A673 (cell line): ENCODE data around the gene APC2.

Experiments
- EZH2 ChIP-seq: fragments of 200-600 bp; sonication (generic); IDR thresholded peaks from 2 replicates; pipeline ENCODE4 v1.6.1; 2017; ENCODE audit warnings: borderline replicate concordance, low read depth, mild to moderate bottlenecking, mixed read lengths, antibody characterized with exemption, low read length; ENCODE audit not compliant: poor library complexity, severe bottlenecking
- TF ChIP-seq, protein P1 (sequence below): fragments of 300-800, 200-600 bp; sonication (generic); conservative IDR thresholded peaks from 2 replicates; pipeline ENCODE4 v1.5.1; 2017; ENCODE audit warnings: low read depth, mild to moderate bottlenecking, antibody characterized with exemption, low read length, moderate library complexity, mixed read lengths

DNA sequence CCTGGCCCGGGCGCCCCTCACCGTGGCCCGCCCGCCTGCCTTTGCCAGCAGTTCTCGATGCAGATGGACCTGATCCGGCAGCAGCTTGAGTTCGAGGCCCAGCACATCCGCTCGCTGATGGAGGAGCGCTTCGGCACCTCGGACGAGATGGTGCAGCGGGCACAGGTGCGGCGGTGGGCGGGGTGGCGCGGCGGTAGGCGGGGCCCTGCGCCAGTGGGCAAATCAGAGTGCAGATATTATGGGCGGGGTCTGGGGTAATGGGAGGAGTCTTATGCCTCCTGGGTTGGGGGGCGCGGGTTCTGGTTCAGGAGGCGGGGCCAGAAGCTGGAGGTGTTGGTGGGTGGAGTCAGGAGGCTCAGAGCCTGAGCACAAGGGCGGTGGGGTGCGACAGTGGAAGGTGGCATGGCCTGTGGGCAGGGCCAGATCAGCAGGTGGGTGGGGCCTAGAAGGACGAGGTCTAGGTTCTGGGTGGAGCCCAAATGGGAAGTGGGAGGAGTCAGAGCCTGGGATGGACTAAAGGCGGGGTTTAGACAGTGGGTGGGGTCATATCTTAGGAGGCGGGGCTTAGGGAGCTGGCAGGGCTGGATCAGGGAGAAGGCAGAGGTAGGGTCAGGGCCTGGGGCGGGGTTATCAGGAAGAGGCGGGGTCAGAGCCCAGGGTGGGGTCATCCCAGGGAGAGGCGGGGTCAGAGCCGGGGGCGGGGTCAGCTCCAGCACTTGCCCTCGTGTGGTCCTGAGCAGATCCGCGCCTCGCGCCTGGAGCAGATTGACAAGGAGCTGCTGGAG lies 5.6 kb downstream of the APC2 start:
- TF ChIP-seq, protein P1, sequence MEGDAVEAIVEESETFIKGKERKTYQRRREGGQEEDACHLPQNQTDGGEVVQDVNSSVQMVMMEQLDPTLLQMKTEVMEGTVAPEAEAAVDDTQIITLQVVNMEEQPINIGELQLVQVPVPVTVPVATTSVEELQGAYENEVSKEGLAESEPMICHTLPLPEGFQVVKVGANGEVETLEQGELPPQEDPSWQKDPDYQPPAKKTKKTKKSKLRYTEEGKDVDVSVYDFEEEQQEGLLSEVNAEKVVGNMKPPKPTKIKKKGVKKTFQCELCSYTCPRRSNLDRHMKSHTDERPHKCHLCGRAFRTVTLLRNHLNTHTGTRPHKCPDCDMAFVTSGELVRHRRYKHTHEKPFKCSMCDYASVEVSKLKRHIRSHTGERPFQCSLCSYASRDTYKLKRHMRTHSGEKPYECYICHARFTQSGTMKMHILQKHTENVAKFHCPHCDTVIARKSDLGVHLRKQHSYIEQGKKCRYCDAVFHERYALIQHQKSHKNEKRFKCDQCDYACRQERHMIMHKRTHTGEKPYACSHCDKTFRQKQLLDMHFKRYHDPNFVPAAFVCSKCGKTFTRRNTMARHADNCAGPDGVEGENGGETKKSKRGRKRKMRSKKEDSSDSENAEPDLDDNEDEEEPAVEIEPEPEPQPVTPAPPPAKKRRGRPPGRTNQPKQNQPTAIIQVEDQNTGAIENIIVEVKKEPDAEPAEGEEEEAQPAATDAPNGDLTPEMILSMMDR: no peak
- TF ChIP-seq EZH2: no peak
